ENCODE measurements around the gene AXL.

The AXL gene

DNA sequence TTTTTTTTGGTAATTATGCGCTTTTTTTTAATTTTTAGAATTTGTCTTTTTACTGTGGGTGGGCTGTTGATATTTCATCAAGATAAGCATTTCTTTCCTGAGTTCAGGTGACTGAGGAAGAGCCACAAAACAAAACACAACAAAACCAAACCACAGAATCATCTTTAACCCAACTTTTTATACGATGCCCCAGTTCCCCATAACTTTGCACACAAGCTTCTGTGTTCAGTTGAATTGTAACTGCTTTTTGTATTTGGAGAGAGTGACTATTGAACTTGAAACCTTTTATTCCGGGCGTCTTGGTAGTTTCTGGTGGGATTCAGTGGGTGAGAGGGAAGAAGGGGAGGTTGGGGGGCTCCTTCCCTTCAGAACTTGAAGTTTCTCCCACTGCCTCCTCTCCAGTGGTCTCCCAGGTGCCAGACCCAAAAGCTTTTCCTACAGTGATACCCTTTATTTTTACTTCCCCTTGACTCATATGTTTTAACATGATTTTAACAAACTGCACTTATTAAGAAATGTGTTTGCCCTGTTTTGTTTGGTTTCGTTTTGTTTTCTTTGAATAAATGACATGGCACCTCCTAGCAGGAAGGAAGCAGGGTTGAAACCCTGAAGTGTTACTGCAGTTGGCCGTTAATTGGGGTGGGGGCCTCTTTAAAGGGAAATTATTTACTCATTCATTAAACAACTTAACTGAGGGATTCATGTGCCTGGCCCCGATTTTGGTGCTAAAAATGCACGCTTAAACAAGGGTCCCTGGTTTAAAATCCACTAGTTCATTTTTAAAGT, 88.3 kb downstream of the AXL start:
- Histone ChIP-seq H3K4me2 (ENCODE audit: low read depth, low read length, poor library complexity, severe bottlenecking) (peak overlapping the region; percentile 68), H3K27me3 (ENCODE audit: insufficient read depth, low read length, poor library complexity, severe bottlenecking) (no peaks in the 10 kb centered on the region), H2AFZ (ENCODE audit: low read length) (no peak overlapping the region), H3K79me2 (ENCODE audit: insufficient read depth, low read length) (peaks cover 27% of the 10 kb centered on the region), H3K4me3 (ENCODE audit: low read length, poor library complexity, severe bottlenecking) (peak overlapping the region; percentile 46), H3K9me3 (ENCODE audit: insufficient read depth, low read depth, low read length) (no peaks in the 10 kb centered on the region), H4K20me1 (ENCODE audit: insufficient read depth, low read length, poor library complexity, severe bottlenecking) (peaks cover 27% of the 10 kb centered on the region), H3K36me3 (ENCODE audit: insufficient read depth, low read length) (peaks cover 58% of the 10 kb centered on the region), H3K4me1 (ENCODE audit: insufficient read depth, low read length, poor library complexity, severe bottlenecking) (peaks cover 43% of the 10 kb centered on the region), H3K9me2 (replicated peaks; ENCODE audit: low read depth, low read length) (no peaks in the 10 kb centered on the region), H3K9ac (ENCODE audit: low read depth, low read length, poor library complexity, severe bottlenecking) (peak overlapping the region; percentile 59), H3F3A (ENCODE audit: low read depth) (peaks cover 6% of the 10 kb centered on the region; the same call in 1 of the 2 replicates)
- TF ChIP-seq, protein P1, sequence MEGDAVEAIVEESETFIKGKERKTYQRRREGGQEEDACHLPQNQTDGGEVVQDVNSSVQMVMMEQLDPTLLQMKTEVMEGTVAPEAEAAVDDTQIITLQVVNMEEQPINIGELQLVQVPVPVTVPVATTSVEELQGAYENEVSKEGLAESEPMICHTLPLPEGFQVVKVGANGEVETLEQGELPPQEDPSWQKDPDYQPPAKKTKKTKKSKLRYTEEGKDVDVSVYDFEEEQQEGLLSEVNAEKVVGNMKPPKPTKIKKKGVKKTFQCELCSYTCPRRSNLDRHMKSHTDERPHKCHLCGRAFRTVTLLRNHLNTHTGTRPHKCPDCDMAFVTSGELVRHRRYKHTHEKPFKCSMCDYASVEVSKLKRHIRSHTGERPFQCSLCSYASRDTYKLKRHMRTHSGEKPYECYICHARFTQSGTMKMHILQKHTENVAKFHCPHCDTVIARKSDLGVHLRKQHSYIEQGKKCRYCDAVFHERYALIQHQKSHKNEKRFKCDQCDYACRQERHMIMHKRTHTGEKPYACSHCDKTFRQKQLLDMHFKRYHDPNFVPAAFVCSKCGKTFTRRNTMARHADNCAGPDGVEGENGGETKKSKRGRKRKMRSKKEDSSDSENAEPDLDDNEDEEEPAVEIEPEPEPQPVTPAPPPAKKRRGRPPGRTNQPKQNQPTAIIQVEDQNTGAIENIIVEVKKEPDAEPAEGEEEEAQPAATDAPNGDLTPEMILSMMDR (conservative IDR thresholded peaks at IDR 0.05; ENCODE audit: low read length), result no peak
- TF ChIP-seq EZH2phosphoT487 (IDR thresholded peaks at IDR 0.05; ENCODE audit: borderline replicate concordance), result no peak

DNA sequence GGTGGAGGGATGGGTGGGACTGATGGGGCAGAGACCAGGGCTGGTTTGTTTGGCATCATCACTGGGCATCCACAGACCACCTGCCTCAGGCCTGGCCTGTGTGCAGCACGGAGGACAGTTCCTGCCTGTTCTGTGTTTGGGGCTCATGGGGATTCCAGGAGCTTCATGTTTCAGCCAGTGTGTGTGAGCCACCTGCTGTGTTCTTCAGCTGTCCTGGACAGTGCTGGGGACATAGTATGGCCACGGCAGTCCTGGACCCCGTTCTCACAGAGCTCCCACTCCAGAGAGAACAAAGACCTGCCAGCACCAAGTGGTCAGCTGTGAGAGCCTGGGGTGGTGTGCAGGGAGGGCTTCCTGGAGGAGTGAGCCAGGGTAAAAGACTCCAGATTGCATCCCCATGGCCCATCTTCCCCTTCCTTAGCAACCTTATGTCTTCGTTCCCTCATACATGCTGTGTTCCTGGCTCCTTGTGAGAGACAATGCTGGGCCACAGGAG, 89.0 kb downstream of the AXL start:
- Histone ChIP-seq H3K27me3 (ENCODE audit: insufficient read depth, low read length, poor library complexity, severe bottlenecking) (no peaks in the 10 kb centered on the region), H3K9me3 (ENCODE audit: insufficient read depth, low read depth, low read length) (no peaks in the 10 kb centered on the region), H3K79me2 (ENCODE audit: insufficient read depth, low read length) (peaks cover 34% of the 10 kb centered on the region), H2AFZ (ENCODE audit: low read length) (no peak overlapping the region), H3K9ac (ENCODE audit: low read depth, low read length, poor library complexity, severe bottlenecking) (peak overlapping the region; percentile 59), H3K4me2 (ENCODE audit: low read depth, low read length, poor library complexity, severe bottlenecking) (peak overlapping the region; percentile 68), H3K36me3 (ENCODE audit: insufficient read depth, low read length) (peaks cover 56% of the 10 kb centered on the region), H3K9me2 (replicated peaks; ENCODE audit: low read depth, low read length) (no peaks in the 10 kb centered on the region), H4K20me1 (ENCODE audit: insufficient read depth, low read length, poor library complexity, severe bottlenecking) (peaks cover 22% of the 10 kb centered on the region), H3K4me3 (ENCODE audit: low read length, poor library complexity, severe bottlenecking) (peak overlapping the region; percentile 46), H3F3A (ENCODE audit: low read depth) (peaks cover 6% of the 10 kb centered on the region; the same call in 1 of the 2 replicates), H3K4me1 (ENCODE audit: insufficient read depth, low read length, poor library complexity, severe bottlenecking) (peaks cover 43% of the 10 kb centered on the region)
- TF ChIP-seq EZH2phosphoT487 (IDR thresholded peaks at IDR 0.05; ENCODE audit: borderline replicate concordance), result no peak
- TF ChIP-seq, protein P1 (conservative IDR thresholded peaks at IDR 0.05; ENCODE audit: low read length), result no peak

DNA sequence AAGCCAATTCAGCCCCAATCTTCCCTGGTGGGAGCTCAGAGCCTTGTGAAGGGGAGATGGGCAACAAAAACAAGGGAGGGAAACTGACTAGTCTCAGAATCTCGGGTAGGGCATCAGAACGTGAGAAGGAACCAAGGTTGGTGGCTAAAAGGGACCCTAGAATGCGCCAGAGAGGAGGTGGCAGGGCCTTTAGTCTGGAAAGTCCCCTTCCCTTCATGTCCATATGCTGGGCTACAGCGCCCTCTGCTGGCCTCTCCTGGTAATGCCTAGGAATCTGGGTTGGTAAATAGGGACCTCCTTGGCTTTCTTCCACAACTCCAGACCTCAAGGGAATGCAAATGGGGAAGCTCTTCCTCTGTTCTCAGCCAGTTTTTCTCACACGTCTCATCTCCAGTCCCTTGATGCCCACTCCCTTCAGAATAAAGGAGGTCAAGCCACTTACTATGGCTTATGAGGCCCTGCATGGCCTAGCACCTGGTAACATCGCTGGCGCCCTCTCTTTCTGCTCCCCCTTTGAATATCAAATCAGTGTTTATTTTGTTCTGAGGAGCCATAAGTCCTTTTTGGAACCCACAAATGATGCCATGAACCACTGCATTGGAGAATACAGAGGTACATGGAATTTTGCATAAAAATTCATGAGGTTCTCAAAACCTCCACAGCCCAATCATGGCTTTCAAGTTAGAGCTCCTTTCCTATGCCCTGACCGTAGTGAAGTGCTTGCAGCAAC, 89.6 kb downstream of the AXL start:
- H3K4me3 ChIP-seq (ENCODE audit: low read length, poor library complexity, severe bottlenecking), result peak overlapping the region; percentile 18
- no peak overlapping the region for H2AFZ ChIP-seq (ENCODE audit: low read length)
- peaks cover 21% of the 10 kb centered on the region for H4K20me1 ChIP-seq (ENCODE audit: insufficient read depth, low read length, poor library complexity, severe bottlenecking)
- H3K9ac ChIP-seq (ENCODE audit: low read depth, low read length, poor library complexity, severe bottlenecking), result peak overlapping the region; percentile 95
- H3K9me3 ChIP-seq (ENCODE audit: insufficient read depth, low read depth, low read length), result no peaks in the 10 kb centered on the region
- H3K4me1 ChIP-seq (ENCODE audit: insufficient read depth, low read length, poor library complexity, severe bottlenecking), result peaks cover 43% of the 10 kb centered on the region
- TF ChIP-seq, protein P1 (conservative IDR thresholded peaks at IDR 0.05; ENCODE audit: low read length), result peak; percentile 93
- TF ChIP-seq EZH2phosphoT487 (IDR thresholded peaks at IDR 0.05; ENCODE audit: borderline replicate concordance), result no peak
- H3K27me3 ChIP-seq (ENCODE audit: insufficient read depth, low read length, poor library complexity, severe bottlenecking), result no peaks in the 10 kb centered on the region
- peak overlapping the region; percentile 97 for H3K4me2 ChIP-seq (ENCODE audit: low read depth, low read length, poor library complexity, severe bottlenecking)
- H3F3A ChIP-seq (ENCODE audit: low read depth), result peaks cover 6% of the 10 kb centered on the region; the same call in 1 of the 2 replicates
- no peaks in the 10 kb centered on the region for H3K9me2 ChIP-seq (replicated peaks; ENCODE audit: low read depth, low read length)
- H3K36me3 ChIP-seq (ENCODE audit: insufficient read depth, low read length), result peaks cover 53% of the 10 kb centered on the region
- H3K79me2 ChIP-seq (ENCODE audit: insufficient read depth, low read length), result peaks cover 41% of the 10 kb centered on the region

Data from Loucy (cell line).